Spinal cord (tissue), 10 donors: ENCODE results near the gene ZNF195. TPM values are rescaled to one million over a fixed set of nuclear protein-coding genes. Genes with fewer than 3 reads are reported as not detected.
"Not testable (repeated sequence)": the region's sequence is repeated elsewhere in the genome, so short reads cannot be mapped to it uniquely, and the experiment has no call there.

Experiments used
- DNase-seq, 6 donors: peaks; one replicate each; pipeline versions ENCODE4 v3.0.0 to v3.0.0-alpha.2; 2013 to 2015; ENCODE audit warnings: low spot score in 6 of 6, low read depth in 4 of 6
- H3K27ac ChIP-seq: one replicate; pipeline ENCODE4 v1.5.1; 2013; ENCODE audit warnings: low read depth, low read length, control low read depth
- H3K27me3 ChIP-seq: one replicate; pipeline ENCODE4 v1.6.1; 2013; ENCODE audit warnings: low read length; ENCODE audit not compliant: control insufficient read depth, insufficient read depth
- H3K36me3 ChIP-seq: one replicate; pipeline ENCODE4 v1.6.1; 2013; ENCODE audit warnings: low read length; ENCODE audit not compliant: control insufficient read depth, insufficient read depth
- H3K4me1 ChIP-seq: one replicate; pipeline ENCODE4 v1.6.1; 2013; ENCODE audit warnings: low read length; ENCODE audit not compliant: control insufficient read depth, insufficient read depth
- H3K4me3 ChIP-seq: one replicate; pipeline ENCODE4 v1.5.1; 2013; ENCODE audit warnings: low read depth, low read length, control low read depth
- H3K9me3 ChIP-seq: one replicate; pipeline ENCODE4 v1.6.1; 2013; ENCODE audit warnings: low read length; ENCODE audit not compliant: control insufficient read depth, insufficient read depth
- WGBS: methylation state at CpG from one replicate; pipeline ENCODE4 v1.1.5; 2013; ENCODE audit warnings: missing lambda C conversion rate; ENCODE audit not compliant: insufficient coverage; 5-methylcytosine and 5-hydroxymethylcytosine counted together
- polyA plus RNA-seq, 2 donors: library from polyadenylated mRNA; unstranded; fragments of 120-200 nt; gene quantifications; one replicate each; pipeline ENCODE4 v1.2.1, GENCODE V29; 2013; ENCODE audit not compliant: insufficient read length in 2 of 2
- total RNA-seq, 2 donors: library from RNA; depleted of rRNA in 1 of 2; stranded (reverse); fragments of 120-200 nt in 1 of 2; fragments of >200 nt in 1 of 2; gene quantifications; one replicate each; pipeline versions ENCODE4 v1.2.3 to v1.2.4, GENCODE V29; 2013 to 2014
- donor health status: healthy.

Gene ZNF195
- total and polyA plus RNA-seq, 4 donors = 32.0 to 38.8 (median 33.6) TPM

GRCh38 chr11:3340025-3340424 is 38.9 kb downstream of the ZNF195 start:
- H3K36me3 ChIP-seq = no peaks in the 10 kb centered on the region
- 92% methylated on average over 2 of the region's 4 CpGs for WGBS
- H3K4me1 ChIP-seq = no peaks in the 10 kb centered on the region
- DNase-seq = no peak
- H3K4me3 ChIP-seq = no peak overlapping the region
- H3K27ac ChIP-seq = no peak overlapping the region
- no peaks in the 10 kb centered on the region for H3K27me3 ChIP-seq
- H3K9me3 ChIP-seq = no peaks in the 10 kb centered on the region

- Histone ChIP-seq H3K27me3 (no peaks in the 10 kb centered on the region), H3K27ac (no peak overlapping the region), H3K4me3 (no peak overlapping the region), H3K36me3 (no peaks in the 10 kb centered on the region), H3K9me3 (no peaks in the 10 kb centered on the region), H3K4me1 (no peaks in the 10 kb centered on the region)
- DNase-seq = no peak
- WGBS = 63% methylated on average over 1 of the region's 1 CpG
Observed at GRCh38 chr11:3339340-3339624, 39.7 kb downstream of the ZNF195 start.

DNA sequence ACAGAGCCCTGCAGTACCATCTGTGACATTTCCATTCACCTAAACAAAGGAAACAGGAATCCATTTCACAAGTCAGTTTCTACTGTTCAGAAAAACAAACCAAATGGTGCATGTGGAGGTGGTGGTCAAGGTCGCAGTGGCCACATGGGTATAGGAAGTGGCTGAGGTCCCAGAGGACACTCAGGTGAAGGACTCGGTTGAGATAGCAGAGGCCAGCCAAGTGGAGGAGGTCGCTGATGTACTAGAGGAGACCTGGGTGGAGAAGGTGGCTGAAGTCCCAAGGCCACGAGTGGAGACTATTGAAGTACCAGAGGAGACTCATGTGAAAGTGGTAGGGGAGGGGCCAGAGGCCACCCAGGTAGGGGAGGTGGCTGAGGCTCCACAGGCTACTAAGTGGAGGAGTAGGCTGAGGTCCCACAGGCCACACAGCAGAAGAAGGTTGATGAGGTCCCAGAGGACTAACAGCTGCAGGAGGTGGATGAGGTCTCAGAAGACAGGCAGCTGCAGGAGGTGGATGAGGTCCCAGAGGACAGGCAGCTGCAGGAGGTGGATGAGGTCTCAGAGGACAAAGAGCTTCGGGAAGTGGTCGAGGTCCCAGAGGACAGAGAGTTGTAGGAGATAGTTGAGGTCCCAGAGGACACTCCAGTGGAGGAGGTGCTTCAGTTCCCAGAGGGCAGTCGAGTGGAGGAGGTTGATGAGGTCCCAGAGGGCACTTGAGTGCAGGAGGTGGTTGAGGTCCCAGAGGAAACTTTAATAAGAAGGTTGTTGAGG is 40.2 kb downstream of the ZNF195 start:
- DNase-seq = no peak
- H3K9me3 ChIP-seq = no peaks in the 10 kb centered on the region
- WGBS = 71% methylated on average over 7 of the region's 7 CpGs
- H3K4me1 ChIP-seq = no peaks in the 10 kb centered on the region
- H3K27me3 ChIP-seq = no peaks in the 10 kb centered on the region
- no peak overlapping the region for H3K4me3 ChIP-seq
- H3K27ac ChIP-seq = no peak overlapping the region
- H3K36me3 ChIP-seq = no peaks in the 10 kb centered on the region

DNA sequence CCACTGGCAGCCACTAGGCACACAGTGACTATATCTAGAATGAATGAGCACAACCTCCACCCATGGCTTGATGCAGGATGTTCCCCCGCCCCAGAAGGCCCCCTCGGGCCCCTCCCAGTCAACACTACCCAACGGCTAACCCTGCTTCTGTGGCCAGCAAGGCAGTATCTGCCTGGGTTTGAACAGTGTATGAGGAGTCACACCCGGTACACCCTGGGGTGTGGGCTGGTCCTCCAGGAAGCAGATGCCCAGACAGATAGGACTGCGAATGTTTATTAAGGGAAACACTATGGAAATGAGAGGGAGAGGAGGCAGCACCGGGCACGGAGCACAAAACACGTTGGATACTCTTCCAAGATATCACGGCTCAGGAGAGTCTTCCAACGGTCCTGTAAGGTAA is 42.5 kb downstream of the ZNF195 start:
- no CpG with 5 or more reads among the region's 10 CpGs for WGBS

DNA sequence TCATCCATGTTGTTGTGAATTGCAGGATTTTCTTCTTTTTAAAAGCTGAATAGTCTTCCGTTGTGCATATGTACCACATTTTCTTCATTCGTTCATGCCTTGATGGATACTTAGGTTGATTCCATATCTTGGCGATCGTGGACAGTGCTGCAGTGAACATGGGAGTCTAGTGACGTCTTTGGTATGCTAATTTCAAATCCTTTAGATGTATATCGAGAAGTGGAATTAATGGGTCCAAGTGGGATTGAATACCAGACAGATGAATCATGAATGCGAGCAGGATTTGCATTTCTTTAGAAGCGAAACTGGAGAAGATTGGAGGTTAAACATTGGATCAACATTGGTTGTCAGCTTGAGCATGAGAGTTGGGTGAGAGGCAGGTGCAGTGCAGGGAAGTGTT is 45.8 kb downstream of the ZNF195 start:
- WGBS = no CpG with 5 or more reads among the region's 8 CpGs
- H3K4me1 ChIP-seq, H3K27me3 ChIP-seq, H3K4me3 ChIP-seq, DNase-seq, H3K9me3 ChIP-seq, H3K27ac ChIP-seq, H3K36me3 ChIP-seq: not testable (repeated sequence)

More for the DNA sequence above, 42.5 kb downstream of the ZNF195 start:
- H3K27me3 ChIP-seq, H3K27ac ChIP-seq, H3K4me1 ChIP-seq, H3K9me3 ChIP-seq, H3K36me3 ChIP-seq, H3K4me3 ChIP-seq, DNase-seq: not testable (repeated sequence)

DNA sequence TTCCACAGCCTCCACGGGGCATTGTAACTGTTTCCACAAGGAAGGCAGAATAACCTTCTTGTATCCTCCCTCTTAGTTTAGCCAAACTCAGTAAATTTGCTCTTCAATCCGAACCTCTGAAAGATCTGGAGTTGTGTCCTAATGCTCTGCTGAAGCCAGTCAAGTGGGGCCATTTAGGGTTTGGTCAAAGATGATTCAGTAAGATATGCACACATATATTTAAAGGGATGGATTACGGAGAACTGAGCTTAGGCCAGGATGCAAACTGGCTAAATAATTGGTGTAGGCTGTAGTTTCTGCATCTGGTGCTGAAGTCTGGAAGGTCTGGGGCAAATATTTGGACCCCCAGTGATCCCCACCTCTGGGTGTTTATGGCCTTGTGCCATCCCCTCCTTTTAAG is 47.9 kb downstream of the ZNF195 start:
- not testable (repeated sequence) for DNase-seq
- no CpG with 5 or more reads among the region's 3 CpGs for WGBS

GRCh38 chr11:3330064-3330463 is 48.9 kb downstream of the ZNF195 start:
- not testable (repeated sequence) for H3K4me3 ChIP-seq, DNase-seq, H3K36me3 ChIP-seq, H3K27ac ChIP-seq, H3K4me1 ChIP-seq, H3K27me3 ChIP-seq, H3K9me3 ChIP-seq
- no CpG with 5 or more reads among the region's 12 CpGs for WGBS

More for the DNA sequence above, 47.9 kb downstream of the ZNF195 start:
- H3K27ac ChIP-seq, H3K36me3 ChIP-seq, H3K4me1 ChIP-seq, H3K4me3 ChIP-seq, H3K27me3 ChIP-seq, H3K9me3 ChIP-seq: not testable (repeated sequence)

- not testable (repeated sequence) for H3K4me1 ChIP-seq, H3K27me3 ChIP-seq, H3K4me3 ChIP-seq, H3K9me3 ChIP-seq, H3K27ac ChIP-seq, DNase-seq, H3K36me3 ChIP-seq
- no CpG with 5 or more reads among the region's 4 CpGs for WGBS
Observed at GRCh38 chr11:3328503-3328902, 50.4 kb downstream of the ZNF195 start.

DNA sequence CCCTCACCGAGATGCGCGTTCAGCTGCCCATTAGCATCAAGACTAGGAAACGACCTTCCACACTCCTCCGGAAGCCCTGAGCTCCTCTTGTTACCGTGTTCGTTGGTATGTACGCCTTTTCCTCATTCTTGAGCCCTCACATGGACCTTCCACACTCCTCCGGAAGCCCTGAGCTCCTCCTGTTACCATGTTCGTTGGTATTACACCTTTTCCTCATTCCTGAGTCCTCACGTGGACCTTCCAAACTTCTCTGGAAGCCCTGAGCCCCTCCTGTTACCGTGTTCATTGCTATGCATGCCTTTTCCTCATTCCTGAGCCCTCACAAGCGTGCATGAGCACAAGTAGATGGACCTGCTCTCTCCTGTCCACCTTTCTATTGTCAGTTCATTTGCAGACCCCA is 52.5 kb downstream of the ZNF195 start:
- WGBS = no CpG with 5 or more reads among the region's 13 CpGs
- H3K36me3 ChIP-seq, H3K27ac ChIP-seq, H3K4me1 ChIP-seq, DNase-seq, H3K4me3 ChIP-seq, H3K27me3 ChIP-seq, H3K9me3 ChIP-seq: not testable (repeated sequence)

GRCh38 chr11:3324724-3325123 is 54.2 kb downstream of the ZNF195 start:
- DNase-seq, H3K27ac ChIP-seq, H3K36me3 ChIP-seq, H3K4me3 ChIP-seq, H3K27me3 ChIP-seq, H3K9me3 ChIP-seq, H3K4me1 ChIP-seq: not testable (repeated sequence)
- no CpG with 5 or more reads among the region's 3 CpGs for WGBS
